NT2/D1 (cell line): ENCODE measurements around the gene HACE1.
A peak's percentile ranks its signal among the peaks of the same experiment; 100 is the strongest.

Experiments
- DNase-seq: peaks from one replicate; pipeline ENCODE4 v3.0.0-alpha.2; 2011; ENCODE audit warnings: low read depth, low spot score
- H3K27me3 ChIP-seq: 2 replicates; pipeline ENCODE4 v1.6.0; 2011; ENCODE audit warnings: mild to moderate bottlenecking; ENCODE audit not compliant: insufficient read length, insufficient read depth
- H3K36me3 ChIP-seq: 2 replicates; pipeline ENCODE4 v1.6.1; 2011; ENCODE audit warnings: mild to moderate bottlenecking, low read length, mixed read lengths; ENCODE audit not compliant: insufficient read depth, insufficient read length
- H3K4me1 ChIP-seq: 2 replicates; pipeline ENCODE4 v1.5.1; 2011; ENCODE audit not compliant: insufficient read depth, insufficient read length
- H3K4me3 ChIP-seq: 2 replicates; pipeline ENCODE4 v1.5.1; 2011; ENCODE audit warnings: low read depth; ENCODE audit not compliant: insufficient read length
- H3K9ac ChIP-seq: 2 replicates; pipeline ENCODE4 v1.6.0; 2011; ENCODE audit warnings: low read depth; ENCODE audit not compliant: insufficient read length
- H3K9me3 ChIP-seq: 2 replicates; pipeline ENCODE4 v1.5.1; 2011; ENCODE audit warnings: mild to moderate bottlenecking, low read length; ENCODE audit not compliant: insufficient read depth
- SUZ12 ChIP-seq: IDR thresholded peaks from 2 replicates; pipeline ENCODE4 v1.6.1; 2011; ENCODE audit not compliant: insufficient read length, insufficient read depth; ENCODE audit errors: extremely low read depth
- YY1 ChIP-seq: IDR thresholded peaks from 2 replicates; pipeline ENCODE4 v1.6.1; 2011; ENCODE audit not compliant: insufficient read length, insufficient read depth
- ZNF274 ChIP-seq: IDR thresholded peaks from 2 replicates; pipeline ENCODE4 v1.6.1; 2011; ENCODE audit warnings: mild to moderate bottlenecking, low read depth, low read length

Gene HACE1

GRCh38 chr6:104887350-104887749 lies 27.6 kb upstream of the HACE1 start:
- H3K27me3 ChIP-seq = no peaks in the 10 kb centered on the region
- H3K4me3 ChIP-seq = no peak overlapping the region
- H3K9ac ChIP-seq = no peak overlapping the region
- DNase-seq = peak; percentile 2
- no peaks in the 10 kb centered on the region for H3K4me1 ChIP-seq
- peaks cover 13% of the 10 kb centered on the region; the same call in 1 of the 2 replicates for H3K9me3 ChIP-seq
- TF ChIP-seq YY1 (no peak), SUZ12 (no peak), ZNF274 (no peak)
- H3K36me3 ChIP-seq = no peaks in the 10 kb centered on the region

- H3K9ac ChIP-seq = no peak overlapping the region
- peaks cover 13% of the 10 kb centered on the region; the same call in 1 of the 2 replicates for H3K9me3 ChIP-seq
- no peak for DNase-seq
- no peak for TF ChIP-seq ZNF274
- no peak for TF ChIP-seq SUZ12
- TF ChIP-seq YY1 = no peak
- no peak overlapping the region for H3K4me3 ChIP-seq
- H3K27me3 ChIP-seq = no peaks in the 10 kb centered on the region
- H3K4me1 ChIP-seq = no peaks in the 10 kb centered on the region
- no peaks in the 10 kb centered on the region for H3K36me3 ChIP-seq
These were observed 25.9 kb upstream of the HACE1 start for GRCh38 chr6:104885518-104886043.

GRCh38 chr6:104884867-104885517 lies 25.3 kb upstream of the HACE1 start:
- Histone ChIP-seq H3K4me3 (no peak overlapping the region), H3K9ac (no peak overlapping the region)

GRCh38 chr6:104881964-104882668 lies 22.4 kb upstream of the HACE1 start:
- TF ChIP-seq ZNF274 = no peak
- no peak for TF ChIP-seq YY1
- TF ChIP-seq SUZ12 = no peak
- Histone ChIP-seq H3K9me3 (no peaks in the 10 kb centered on the region), H3K4me1 (no peaks in the 10 kb centered on the region), H3K4me3 (no peak overlapping the region), H3K9ac (no peak overlapping the region), H3K27me3 (no peaks in the 10 kb centered on the region), H3K36me3 (no peaks in the 10 kb centered on the region)
- no peak for DNase-seq

More at GRCh38 chr6:104884867-104885517, 25.3 kb upstream of the HACE1 start:
- H3K4me1 ChIP-seq = no peaks in the 10 kb centered on the region
- no peak for DNase-seq
- no peaks in the 10 kb centered on the region for H3K36me3 ChIP-seq
- H3K9me3 ChIP-seq = peaks cover 13% of the 10 kb centered on the region; the same call in 1 of the 2 replicates
- H3K27me3 ChIP-seq = no peaks in the 10 kb centered on the region
- no peak for TF ChIP-seq SUZ12
- no peak for TF ChIP-seq ZNF274
- TF ChIP-seq YY1 = no peak

- H3K4me1 ChIP-seq = no peaks in the 10 kb centered on the region
- no peaks in the 10 kb centered on the region for H3K9me3 ChIP-seq
- no peak for TF ChIP-seq SUZ12
- no peak for TF ChIP-seq ZNF274
- TF ChIP-seq YY1 = no peak
- H3K4me3 ChIP-seq = no peak overlapping the region
- DNase-seq = no peak
- H3K27me3 ChIP-seq = no peaks in the 10 kb centered on the region
- no peak overlapping the region for H3K9ac ChIP-seq
- H3K36me3 ChIP-seq = no peaks in the 10 kb centered on the region
These were observed 2.7 kb upstream of the HACE1 start for GRCh38 chr6:104862456-104862855.

GRCh38 chr6:104860221-104860620 lies 502 bp upstream of the HACE1 start:
- Histone ChIP-seq H3K27me3 (no peaks in the 10 kb centered on the region), H3K9me3 (no peaks in the 10 kb centered on the region), H3K4me3 (no peak overlapping the region), H3K4me1 (no peaks in the 10 kb centered on the region), H3K36me3 (no peaks in the 10 kb centered on the region), H3K9ac (no peak overlapping the region)
- DNase-seq = no peak
- TF ChIP-seq ZNF274 (no peak), YY1 (no peak), SUZ12 (no peak)

- no peaks in the 10 kb centered on the region for H3K9me3 ChIP-seq
- no peaks in the 10 kb centered on the region for H3K4me1 ChIP-seq
- no peak for DNase-seq
- H3K27me3 ChIP-seq = no peaks in the 10 kb centered on the region
- no peaks in the 10 kb centered on the region for H3K36me3 ChIP-seq
- TF ChIP-seq ZNF274 (no peak), SUZ12 (no peak), YY1 (no peak)
- H3K9ac ChIP-seq = peak overlapping the region; percentile 69
- peak overlapping the region; percentile 78 for H3K4me3 ChIP-seq
These were observed 1.1 kb downstream of the HACE1 start for GRCh38 chr6:104858642-104859041.
